HepG2 (cell line): ENCODE data around the gene PDILT. TPM values are rescaled to one million over a fixed set of nuclear protein-coding genes. Genes with fewer than 3 reads are reported as not detected.

ENCODE experiments used
- ATAC-seq: fragments of 200-7000 bp; cut with Tn5 transposase; 3 replicates; pipeline ENCODE4 v1.9.1; 2020; ENCODE audit warnings: mild to moderate bottlenecking, moderate library complexity
- BruUV-seq: library from RNA; stranded (reverse); fragments of 400-500 nt; replicated peaks from 2 replicates; lab custom pipeline; 2021; lab: Mats Ljungman, UMichigan
- CTCF ChIA-PET: fragments of 300-600 bp; formaldehyde crosslinking; extraction: SDS; loops from one replicate; lab custom pipeline; 2021; ENCODE audit warnings: low total read pairs, inconsistent platforms, low intra/inter-chr PET ratio; lab: Yijun Ruan, JAX
- POLR2A ChIA-PET: fragments of 350-600 bp; sonication (Branson Sonifier 250); formaldehyde crosslinking; loops from one replicate; lab custom pipeline; 2020; ENCODE audit warnings: antibody characterized with exemption, inconsistent platforms; lab: Yijun Ruan, JAX
- DNase-seq: peaks from one replicate; pipeline ENCODE4 v3.0.0-alpha.2; 2015; ENCODE audit warnings: low spot score
- FAIRE-seq: peaks from 3 replicates; lab custom pipeline; 2011; peaks lifted over from hg19 to GRCh38; lab: Jason Lieb, UNC
- H2AFZ ChIP-seq: one replicate; pipeline ENCODE4 v1.6.1; 2011; ENCODE audit warnings: low read length, inconsistent platforms
- H3K27ac ChIP-seq: fragments of 300-600 bp; 3 replicates; pipeline ENCODE4 v1.8.0; 2011; ENCODE audit warnings: mixed run types, mild to moderate bottlenecking, mixed read lengths, low read length, inconsistent platforms; ENCODE audit not compliant: insufficient read depth; ENCODE audit errors: extremely low read length
- H3K27me3 ChIP-seq, 2 experiments: fragments of 200-600 bp in 1 of 2; 2 replicates in 1 of 2; 3 replicates in 1 of 2; pipeline versions ENCODE4 v1.6.0 to v1.8.0; 2011; ENCODE audit warnings: low read length in 2 of 2, mild to moderate bottlenecking in 2 of 2, moderate library complexity in 2 of 2, inconsistent platforms in 1 of 2; ENCODE audit not compliant: insufficient read depth in 2 of 2, control insufficient read depth in 1 of 2
- H3K36me3 ChIP-seq, 2 experiments: fragments of 200-600 bp in 1 of 2; replicated peaks in 1 of 2; 2 replicates in 1 of 2; 3 replicates in 1 of 2; pipeline versions ENCODE4 v1.5.1 to v1.8.0; 2011; ENCODE audit warnings: low read length in 2 of 2, inconsistent platforms in 1 of 2; ENCODE audit not compliant: insufficient read depth in 2 of 2, control insufficient read depth in 1 of 2
- H3K4me1 ChIP-seq: 2 replicates; pipeline ENCODE4 v1.5.1; 2012; ENCODE audit warnings: low read length, inconsistent platforms; ENCODE audit not compliant: insufficient read depth
- H3K4me2 ChIP-seq: 2 replicates; pipeline ENCODE4 v1.6.0; 2011; ENCODE audit warnings: low read depth, low read length, inconsistent platforms
- H3K4me3 ChIP-seq, 3 experiments: fragments of 200-600 bp in 1 of 3; sonication (generic), shearing (Covaris generic) in 1 of 3; replicated peaks in 1 of 3; 2 replicates each; pipeline ENCODE4 v1.5.1; 2011 to 2016; ENCODE audit warnings: low read length in 3 of 3, inconsistent platforms in 2 of 3, low read depth in 2 of 3, mild to moderate bottlenecking in 2 of 3, control low read depth in 1 of 3, mixed read lengths in 1 of 3; ENCODE audit not compliant: insufficient read depth in 1 of 3
- H3K79me2 ChIP-seq: one replicate; pipeline ENCODE4 v1.6.1; 2011; ENCODE audit warnings: low read length, inconsistent platforms; ENCODE audit not compliant: insufficient read depth
- H3K9ac ChIP-seq: 2 replicates; pipeline ENCODE4 v1.6.0; 2011; ENCODE audit warnings: mild to moderate bottlenecking, low read depth, low read length, inconsistent platforms; ENCODE audit not compliant: insufficient read depth
- H3K9me3 ChIP-seq: 2 replicates; pipeline ENCODE4 v1.5.1; 2012; ENCODE audit warnings: mild to moderate bottlenecking, low read length
- H4K20me1 ChIP-seq: 2 replicates; pipeline ENCODE4 v1.6.0; 2011; ENCODE audit warnings: inconsistent platforms, mild to moderate bottlenecking, low read length, moderate library complexity; ENCODE audit not compliant: insufficient read depth
- DMAP1 ChIP-seq: IDR thresholded peaks from 2 replicates; pipeline ENCODE4 v1.6.1; 2016
- REL ChIP-seq: sonication (generic); formaldehyde crosslinking; conservative IDR thresholded peaks from 2 replicates; pipeline ENCODE4 v1.8.0; 2022; ENCODE audit warnings: mild to moderate bottlenecking, missing genetic modification reagents, moderate library complexity
- SRSF9 ChIP-seq: fragments of 200-400 bp; formaldehyde crosslinking; IDR thresholded peaks from 2 replicates; pipeline ENCODE4 v1.6.1; 2018; ENCODE audit warnings: borderline replicate concordance, mild to moderate bottlenecking, low read depth, low read length; ENCODE audit not compliant: insufficient read depth, poor library complexity, severe bottlenecking
- WGBS: methylation state at CpG from one replicate; pipeline ENCODE4 v1.1.6; 2017; ENCODE audit warnings: low lambda C conversion rate; 5-methylcytosine and 5-hydroxymethylcytosine counted together
- in situ Hi-C: cut with HindIII; loops from 2 replicates; pipeline ENCODE4 v1.10.0; 2017; ENCODE audit warnings: low pct_unique_long_range_greater_than_20kb; ENCODE audit not compliant: extremely low pct_ligation_motif_present
- intact Hi-C: fragments of 100-400 bp; cut with micrococcal nuclease; formaldehyde crosslinking; loops from one replicate; pipeline ENCODE4 v1.10.0; 2022; ENCODE audit not compliant: unreplicated experiment
- polyA plus RNA-seq, 8 experiments: library from polyadenylated mRNA; depleted of rRNA in 3 of 8; stranded (reverse) in 7 of 8; unstranded in 1 of 8; fragments of >200 nt; fragmentation: Illumina TruSeq in 4 of 8; extraction: Trizol in 4 of 8; gene quantifications; 2 replicates each; pipeline versions ENCODE4 v1.2.1 to v1.2.3, GENCODE V29; 2011 to 2016; ENCODE audit warnings: low read depth in 4 of 8, missing spikeins in 1 of 8, mixed read lengths in 1 of 8; ENCODE audit not compliant: insufficient read depth in 1 of 8
- total RNA-seq, 5 experiments: library from RNA; depleted of rRNA; stranded (reverse); fragments of >200 nt; fragmentation: Illumina TruSeq; extraction: Trizol; gene quantifications; 2 replicates each; pipeline ENCODE4 v1.2.3, GENCODE V29; 2016; ENCODE audit warnings: low read depth in 1 of 5
- TF ChIP-seq, protein P1 (sequence below): sonication (generic); formaldehyde crosslinking; IDR thresholded peaks from 2 replicates; pipeline ENCODE4 v1.5.0; 2020; ENCODE audit warnings: missing genetic modification reagents

Gene PDILT
- total and polyA plus RNA-seq, 2 of the 13 experiments (the other 11 are each of a cell fraction or from before 2014, with no cell fraction given) = not detected

DNA sequence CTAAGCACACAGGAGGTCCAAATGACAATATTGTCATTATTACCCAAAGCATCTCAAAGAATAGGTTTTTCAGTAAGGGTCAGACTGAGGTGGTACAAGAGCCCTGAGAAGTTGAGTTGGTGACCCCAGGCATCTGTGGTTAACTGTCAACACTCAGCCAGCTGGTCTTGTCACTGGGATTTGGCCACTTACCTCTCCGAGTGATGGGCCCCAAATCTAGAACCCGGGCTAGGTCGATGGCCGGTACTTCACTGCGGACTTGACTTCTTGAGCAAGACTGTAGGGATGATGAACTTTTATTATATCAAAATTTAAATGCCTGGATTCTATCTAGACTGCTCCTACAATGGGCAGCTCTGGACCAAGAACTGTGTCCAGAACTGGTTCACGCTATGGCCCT is 88.8 kb downstream of the PDILT start:
- Histone ChIP-seq H4K20me1 (no peaks in the 10 kb centered on the region), H3K9me3 (no peaks in the 10 kb centered on the region), H2AFZ (no peak overlapping the region), H3K27me3 (peaks cover 0 to 5% of the 10 kb centered on the region in 2 experiments; a peak in 2 of 5 replicates), H3K27ac (no peak overlapping the region), H3K79me2 (no peaks in the 10 kb centered on the region), H3K4me3 (no peak overlapping the region), H3K9ac (no peak overlapping the region), H3K4me2 (no peak overlapping the region), H3K4me1 (no peaks in the 10 kb centered on the region), H3K36me3 (no peaks in the 10 kb centered on the region)
- POLR2A ChIA-PET = no interaction called here
- ATAC-seq (no peak), DNase-seq (no peak), FAIRE-seq (no peak)
- TF ChIP-seq, protein P1, sequence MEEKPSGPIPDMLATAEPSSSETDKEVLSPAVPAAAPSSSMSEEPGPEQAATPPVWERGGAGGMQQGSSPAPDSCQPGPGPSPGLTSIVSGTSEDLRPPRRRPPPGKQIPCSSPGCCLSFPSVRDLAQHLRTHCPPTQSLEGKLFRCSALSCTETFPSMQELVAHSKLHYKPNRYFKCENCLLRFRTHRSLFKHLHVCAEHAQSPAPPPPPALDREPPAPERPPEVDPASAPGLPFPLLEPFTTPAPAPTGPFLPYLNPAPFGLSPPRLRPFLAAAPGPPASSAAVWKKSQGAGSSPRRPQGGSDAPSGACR (CRISPR knock-in tag) = no peak
- BruUV-seq = no TSS peak
- intact Hi-C loops (no loop called here), in situ Hi-C loops (loop anchor here (25.0 kb wide), 1 partner anchor 728 kb away; no protein-coding TSS in a partner anchor)
- CTCF ChIA-PET = no interaction called here
- WGBS = 9% methylated on average over 6 of the region's 6 CpGs

DNA sequence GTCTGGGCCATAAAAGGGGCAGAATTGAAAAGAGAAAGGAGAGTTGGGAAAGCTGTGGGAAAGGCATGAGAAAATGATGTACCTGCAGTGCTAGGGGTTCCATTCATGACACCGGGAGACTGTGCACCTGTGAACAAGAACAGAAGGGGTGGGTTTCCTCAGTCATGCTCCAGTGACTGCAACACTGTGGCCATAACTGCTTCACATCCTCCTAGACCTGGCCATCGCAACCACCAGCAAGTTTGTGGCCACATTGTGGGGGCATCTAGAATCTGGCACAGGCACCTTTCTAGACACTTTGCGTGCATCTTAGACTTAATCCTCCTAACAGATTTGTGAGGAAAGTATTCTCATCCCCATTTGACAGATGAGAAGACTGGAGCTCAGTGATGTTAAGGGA is 90.0 kb downstream of the PDILT start:
- ATAC-seq (no peak), FAIRE-seq (peak; percentile 21), DNase-seq (no peak)
- WGBS = 10% methylated on average over 3 of the region's 3 CpGs
- no peak overlapping the region for H3K27ac ChIP-seq
- intact Hi-C loops = no loop called here
- POLR2A ChIA-PET = no interaction called here
- no peaks in the 10 kb centered on the region for H4K20me1 ChIP-seq
- H3K79me2 ChIP-seq = no peaks in the 10 kb centered on the region
- no TSS peak for BruUV-seq
- CTCF ChIA-PET = no interaction called here
- H3K36me3 ChIP-seq = no peaks in the 10 kb centered on the region
- peaks cover 0 to 5% of the 10 kb centered on the region in 2 experiments; a peak in 2 of 5 replicates for H3K27me3 ChIP-seq
- no peak overlapping the region for H3K4me2 ChIP-seq
- no peak overlapping the region for H3K9ac ChIP-seq
- no peak overlapping the region for H2AFZ ChIP-seq
- in situ Hi-C loops = loop anchor here (25.0 kb wide), 1 partner anchor 727 kb away; no protein-coding TSS in a partner anchor
- TF ChIP-seq SRSF9 = no peak
- TF ChIP-seq REL (CRISPR knock-in tag) = no peak
- TF ChIP-seq DMAP1 (CRISPR knock-in tag) = no peak
- H3K4me3 ChIP-seq = no peak overlapping the region
- H3K4me1 ChIP-seq = no peaks in the 10 kb centered on the region
- no peaks in the 10 kb centered on the region for H3K9me3 ChIP-seq
